Measurements from ENCODE around the gene FRMPD1. TPM values are rescaled to one million over a fixed set of nuclear protein-coding genes. Genes with fewer than 3 reads are reported as not detected.

The FRMPD1 gene
- total RNA-seq, 4 donors from 2014 or later = 0.27 to 4.6 (median 0.64) TPM; not detected in 1

GRCh38 chr9:37639841-37640240 lies 10.9 kb upstream of the FRMPD1 start:
- TF ChIP-seq EP300 (IDR thresholded peaks at IDR 0.05; ENCODE audit: low read depth) (no peak), POLR2A (IDR thresholded peaks at IDR 0.05) (no peak), POLR2AphosphoS5 (IDR thresholded peaks at IDR 0.05) (no peak), CTCF (IDR thresholded peaks at IDR 0.05) (no peak)

GRCh38 chr9:37640246-37640645 lies 10.5 kb upstream of the FRMPD1 start:
- WGBS, 2 donors (ENCODE audit: low coverage in 1 of 2) = 57 to 71% methylated on average over 3 of the region's 3 CpGs
- Histone ChIP-seq H3K36me3 (no peaks in the 10 kb centered on the region), H3K27me3 (peaks cover 26% of the 10 kb centered on the region), H3K27ac (no peak overlapping the region), H3K4me3 (no peak overlapping the region), H3K9me3 (no peaks in the 10 kb centered on the region), H3K4me1 (no peaks in the 10 kb centered on the region)
- no peak for DNase-seq
- TF ChIP-seq POLR2AphosphoS5 (IDR thresholded peaks at IDR 0.05) (no peak), CTCF (IDR thresholded peaks at IDR 0.05) (no peak), POLR2A (IDR thresholded peaks at IDR 0.05) (no peak), EP300 (IDR thresholded peaks at IDR 0.05; ENCODE audit: low read depth) (no peak)
- intact Hi-C loops (cut with DNase I; ENCODE audit: low total_unique reads) = no loop called here
- in situ Hi-C loops (cut with MboI; ENCODE audit: low pct_ligation_motif_present in 1 of 4, low pct_unique_long_range_greater_than_20kb in 1 of 4, low sequenced_read_pairs in 3 of 4) = no loop called here

More at GRCh38 chr9:37639841-37640240, 10.9 kb upstream of the FRMPD1 start:
- Histone ChIP-seq H3K27me3 (peaks cover 24% of the 10 kb centered on the region), H3K9me3 (no peaks in the 10 kb centered on the region), H3K36me3 (no peaks in the 10 kb centered on the region), H3K4me1 (no peaks in the 10 kb centered on the region), H3K4me3 (no peak overlapping the region), H3K27ac (no peak overlapping the region)
- DNase-seq = no peak
- in situ Hi-C loops (cut with MboI; ENCODE audit: low pct_ligation_motif_present in 1 of 4, low pct_unique_long_range_greater_than_20kb in 1 of 4, low sequenced_read_pairs in 3 of 4) (no loop called here), intact Hi-C loops (cut with DNase I; ENCODE audit: low total_unique reads) (no loop called here)
- 82 to 85% methylated on average over 3 of the region's 3 CpGs for WGBS, 2 donors (ENCODE audit: low coverage in 1 of 2)

- intact Hi-C loops (cut with DNase I; ENCODE audit: low total_unique reads) = no loop called here
- Histone ChIP-seq H3K36me3 (no peaks in the 10 kb centered on the region), H3K4me3 (no peak overlapping the region), H3K27ac (no peak overlapping the region), H3K9me3 (no peaks in the 10 kb centered on the region), H3K4me1 (no peaks in the 10 kb centered on the region), H3K27me3 (peaks cover 32% of the 10 kb centered on the region)
- no peak for DNase-seq
- in situ Hi-C loops (cut with MboI; ENCODE audit: low pct_ligation_motif_present in 1 of 4, low pct_unique_long_range_greater_than_20kb in 1 of 4, low sequenced_read_pairs in 3 of 4) = no loop called here
- TF ChIP-seq POLR2AphosphoS5 (IDR thresholded peaks at IDR 0.05) (no peak), EP300 (IDR thresholded peaks at IDR 0.05; ENCODE audit: low read depth) (no peak), CTCF (IDR thresholded peaks at IDR 0.05) (no peak), POLR2A (IDR thresholded peaks at IDR 0.05) (no peak)
- 74 to 82% methylated on average over 3 of the region's 3 CpGs for WGBS, 2 donors (ENCODE audit: low coverage in 1 of 2)
Measured at GRCh38 chr9:37641331-37641730, 9.4 kb upstream of the FRMPD1 start.

- in situ Hi-C loops (cut with MboI; ENCODE audit: low pct_ligation_motif_present in 1 of 4, low pct_unique_long_range_greater_than_20kb in 1 of 4, low sequenced_read_pairs in 3 of 4) = no loop called here
Measured at GRCh38 chr9:37643214-37643613, 7.5 kb upstream of the FRMPD1 start.

More at GRCh38 chr9:37643214-37643613, 7.5 kb upstream of the FRMPD1 start:
- Histone ChIP-seq H3K4me1 (no peaks in the 10 kb centered on the region), H3K27ac (no peak overlapping the region), H3K9me3 (no peaks in the 10 kb centered on the region), H3K4me3 (no peak overlapping the region), H3K36me3 (no peaks in the 10 kb centered on the region), H3K27me3 (peaks cover 38% of the 10 kb centered on the region)
- intact Hi-C loops (cut with DNase I; ENCODE audit: low total_unique reads) = no loop called here
- TF ChIP-seq EP300 (IDR thresholded peaks at IDR 0.05; ENCODE audit: low read depth) (no peak), POLR2A (IDR thresholded peaks at IDR 0.05) (no peak), CTCF (IDR thresholded peaks at IDR 0.05) (no peak), POLR2AphosphoS5 (IDR thresholded peaks at IDR 0.05) (no peak)
- no peak for DNase-seq
